Endothelial cell of umbilical vein (primary cell): ENCODE measurements around the gene COMP. TPM values are rescaled to one million over a fixed set of nuclear protein-coding genes. Genes with fewer than 3 reads are reported as not detected.

Experiments
- BruUV-seq: library from RNA; stranded (reverse); fragments of 400-500 nt; replicated peaks from 2 replicates; lab custom pipeline; 2021; lab: Mats Ljungman, UMichigan
- CTCF ChIA-PET: fragments of 300-600, 350-600 bp; sonication (Branson Sonifier 250); formaldehyde crosslinking; loops from one replicate; lab custom pipeline; 2021; ENCODE audit warnings: antibody characterized with exemption, inconsistent platforms; lab: Charles Lee
- POLR2A ChIA-PET: fragments of 300-600, 350-600 bp; sonication (Branson Sonifier 250); formaldehyde crosslinking; loops from one replicate; lab custom pipeline; 2021; ENCODE audit warnings: antibody characterized with exemption, inconsistent platforms; lab: Charles Lee
- DNase-seq: peaks from one replicate; pipeline ENCODE4 v3.0.0-alpha.2; 2011; ENCODE audit warnings: low read depth, low spot score
- FAIRE-seq: peaks from 2 replicates; lab custom pipeline; 2011; peaks lifted over from hg19 to GRCh38; lab: Jason Lieb, UNC
- H2AFZ ChIP-seq: 2 replicates; pipeline ENCODE4 v1.6.0; 2012; ENCODE audit warnings: low read depth, low read length, control low read depth, inconsistent platforms
- H3K27ac ChIP-seq: 2 replicates; pipeline ENCODE4 v1.5.1; 2011; ENCODE audit warnings: low read depth, mild to moderate bottlenecking, control low read depth, low read length, moderate library complexity; ENCODE audit not compliant: insufficient read depth
- H3K27me3 ChIP-seq, 2 experiments: 2 replicates each; pipeline versions ENCODE4 v1.6.0 to v1.6.1; 2011; ENCODE audit warnings: low read length in 2 of 2, mixed read lengths in 1 of 2; ENCODE audit not compliant: control insufficient read depth in 2 of 2, insufficient read depth in 2 of 2
- H3K36me3 ChIP-seq, 2 experiments: 2 replicates in 1 of 2; 3 replicates in 1 of 2; pipeline ENCODE4 v1.5.1; 2011; ENCODE audit warnings: low read length in 2 of 2, mild to moderate bottlenecking in 1 of 2, moderate library complexity in 1 of 2; ENCODE audit not compliant: control insufficient read depth in 2 of 2, insufficient read depth in 2 of 2; ENCODE audit errors: extremely low read depth in 1 of 2
- H3K4me1 ChIP-seq: 3 replicates; pipeline ENCODE4 v1.5.1; 2011; ENCODE audit warnings: mild to moderate bottlenecking, low read length; ENCODE audit not compliant: control insufficient read depth, insufficient read depth; ENCODE audit errors: extremely low read depth
- H3K4me2 ChIP-seq: 2 replicates; pipeline ENCODE4 v1.6.1; 2011; ENCODE audit warnings: low read length, control low read depth, mixed read lengths; ENCODE audit not compliant: insufficient read depth
- H3K4me3 ChIP-seq, 3 experiments: fragments of 200-600 bp in 1 of 3; sonication (generic), shearing (Covaris generic) in 1 of 3; replicated peaks in 1 of 3; 2 replicates each; pipeline ENCODE4 v1.5.1; 2011 to 2016; ENCODE audit warnings: control low read depth in 3 of 3, low read length in 3 of 3, mild to moderate bottlenecking in 2 of 3, inconsistent platforms in 1 of 3, low read depth in 1 of 3, moderate library complexity in 1 of 3; ENCODE audit not compliant: insufficient read depth in 1 of 3
- H3K79me2 ChIP-seq: 2 replicates; pipeline ENCODE4 v1.6.0; 2012; ENCODE audit warnings: low read length, inconsistent platforms; ENCODE audit not compliant: control insufficient read depth, insufficient read depth
- H3K9ac ChIP-seq: replicated peaks from 2 replicates; pipeline ENCODE3; 2011; ENCODE audit warnings: low read length, control low read depth; ENCODE audit not compliant: insufficient read depth; ENCODE audit errors: extremely low read depth
- H3K9me1 ChIP-seq: replicated peaks from 3 replicates; pipeline ENCODE4 v1.6.0; 2011; ENCODE audit warnings: mild to moderate bottlenecking, low read length; ENCODE audit not compliant: control insufficient read depth, insufficient read depth; ENCODE audit errors: extremely low read depth
- H3K9me3 ChIP-seq: replicated peaks from 2 replicates; pipeline ENCODE4 v1.5.1; 2012; ENCODE audit warnings: low read length, inconsistent platforms; ENCODE audit not compliant: control insufficient read depth, insufficient read depth
- H4K20me1 ChIP-seq: replicated peaks from 2 replicates; pipeline ENCODE3; 2011; ENCODE audit warnings: mild to moderate bottlenecking, low read length; ENCODE audit not compliant: control insufficient read depth, insufficient read depth; ENCODE audit errors: extremely low read depth
- CTCF ChIP-seq, 2 donors: IDR thresholded peaks; 1 replicate in 1 of 2; 2 replicates in 1 of 2; pipeline ENCODE4 v1.5.1; 2011; ENCODE audit warnings: low read length in 2 of 2, mild to moderate bottlenecking in 2 of 2, moderate library complexity in 2 of 2, control low read depth in 1 of 2, inconsistent platforms in 1 of 2, low read depth in 1 of 2; ENCODE audit not compliant: insufficient read depth in 1 of 2; ENCODE audit errors: extremely low read depth in 1 of 2
- EZH2 ChIP-seq: IDR thresholded peaks from 2 replicates; pipeline ENCODE4 v1.6.1; 2012; ENCODE audit warnings: borderline replicate concordance, low read depth, mild to moderate bottlenecking, moderate library complexity, low read length, inconsistent platforms; ENCODE audit not compliant: severe bottlenecking
- FOS ChIP-seq: IDR thresholded peaks from 2 replicates; pipeline ENCODE4 v1.6.1; 2011; ENCODE audit warnings: mild to moderate bottlenecking, low read length, moderate library complexity, borderline replicate concordance; ENCODE audit not compliant: insufficient read depth
- JUN ChIP-seq: IDR thresholded peaks from 2 replicates; pipeline ENCODE4 v1.6.1; 2011; ENCODE audit warnings: borderline replicate concordance, low read depth; ENCODE audit not compliant: insufficient read length, insufficient read depth
- MYC ChIP-seq: IDR thresholded peaks from one replicate; pipeline ENCODE4 v1.6.1; 2011; ENCODE audit warnings: mild to moderate bottlenecking, low read depth, low read length
- POLR2A ChIP-seq: IDR thresholded peaks from 2 replicates; pipeline ENCODE4 v1.6.1; 2012; ENCODE audit warnings: low read depth, mild to moderate bottlenecking, control low read depth, low read length
- POLR2AphosphoS5 ChIP-seq: IDR thresholded peaks from 2 replicates; pipeline ENCODE4 v1.6.1; 2012; ENCODE audit warnings: low read depth, mild to moderate bottlenecking, control low read depth, low read length, moderate library complexity; ENCODE audit not compliant: insufficient read depth
- dilution Hi-C: fragments of 300-500 bp; cut with MboI; formaldehyde crosslinking; loops from one replicate; pipeline ENCODE4 v1.15.0; 2019; ENCODE audit warnings: low sequenced_read_pairs; ENCODE audit not compliant: extremely low pct_ligation_motif_present
- intact Hi-C: fragments of 100-400 bp; cut with micrococcal nuclease; formaldehyde crosslinking; loops from one replicate; pipeline ENCODE4 v1.10.0; 2022
- polyA plus RNA-seq, 4 experiments: library from polyadenylated mRNA; depleted of rRNA in 3 of 4; stranded (reverse) in 3 of 4; unstranded in 1 of 4; fragments of >200 nt; gene quantifications; 2 replicates each; pipeline versions ENCODE4 v1.2.1 to v1.2.3, GENCODE V29; 2011 to 2012; ENCODE audit warnings: missing spikeins in 1 of 4
- total RNA-seq: library from RNA; stranded (reverse); gene quantifications from 2 replicates; pipeline ENCODE4 v1.2.3, GENCODE V29; 2021
- TF ChIP-seq, protein P1 (sequence below): IDR thresholded peaks from 2 replicates; pipeline ENCODE4 v1.6.1; 2011; ENCODE audit not compliant: insufficient read depth, insufficient read length

COMP gene
- total and polyA plus RNA-seq, 2 donors (not counting 3 experiments of a cell fraction or from before 2014, with no cell fraction given), result not detected

DNA sequence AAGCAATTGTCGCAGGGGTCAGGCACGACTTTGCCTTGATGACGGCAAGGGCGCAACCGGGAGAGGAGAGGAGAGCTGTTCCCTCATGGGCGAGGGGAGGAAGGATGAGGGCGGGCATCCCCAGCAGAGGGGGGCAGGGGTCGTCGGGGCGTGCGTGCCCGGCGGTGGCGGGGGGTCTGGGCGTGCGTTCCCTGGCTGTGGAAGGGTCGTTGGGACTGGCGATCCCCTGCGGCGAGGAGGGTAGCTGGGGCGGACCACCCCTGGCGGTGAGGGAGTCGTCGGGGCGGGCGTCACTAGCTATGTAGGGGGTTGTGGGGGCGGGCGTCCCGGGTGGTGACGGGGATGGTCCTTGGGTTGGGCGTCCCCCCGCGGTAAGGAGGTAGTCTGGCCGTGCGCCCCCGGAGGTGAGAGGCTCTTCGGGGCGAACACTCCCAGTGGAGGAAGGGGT lies 1.7 kb downstream of the COMP start:
- TF ChIP-seq POLR2A, result no peak
- TF ChIP-seq FOS, result no peak
- TF ChIP-seq POLR2AphosphoS5, result no peak
- no peak for TF ChIP-seq EZH2
- no peak for TF ChIP-seq MYC
- FAIRE-seq (no peak), DNase-seq (no peak)
- Histone ChIP-seq H3K9me3 (no peaks in the 10 kb centered on the region), H4K20me1 (no peaks in the 10 kb centered on the region), H3K27ac (no peak overlapping the region), H3K9ac (no peak overlapping the region), H3K4me2 (no peak overlapping the region), H3K79me2 (no peaks in the 10 kb centered on the region), H3K9me1 (no peaks in the 10 kb centered on the region), H3K4me1 (no peaks in the 10 kb centered on the region), H3K27me3 (peaks cover 50 to 51% of the 10 kb centered on the region in 2 experiments), H2AFZ (no peak overlapping the region), H3K36me3 (no peaks in the 10 kb centered on the region), H3K4me3 (no peak overlapping the region)
- no TSS peak for BruUV-seq
- intact Hi-C loops, result loop anchor here (5.0 kb wide), 1 partner anchor 58 kb away; no protein-coding TSS in a partner anchor
- CTCF ChIA-PET, result no interaction called here
- POLR2A ChIA-PET, result no interaction called here
- dilution Hi-C loops, result no loop called here

DNA sequence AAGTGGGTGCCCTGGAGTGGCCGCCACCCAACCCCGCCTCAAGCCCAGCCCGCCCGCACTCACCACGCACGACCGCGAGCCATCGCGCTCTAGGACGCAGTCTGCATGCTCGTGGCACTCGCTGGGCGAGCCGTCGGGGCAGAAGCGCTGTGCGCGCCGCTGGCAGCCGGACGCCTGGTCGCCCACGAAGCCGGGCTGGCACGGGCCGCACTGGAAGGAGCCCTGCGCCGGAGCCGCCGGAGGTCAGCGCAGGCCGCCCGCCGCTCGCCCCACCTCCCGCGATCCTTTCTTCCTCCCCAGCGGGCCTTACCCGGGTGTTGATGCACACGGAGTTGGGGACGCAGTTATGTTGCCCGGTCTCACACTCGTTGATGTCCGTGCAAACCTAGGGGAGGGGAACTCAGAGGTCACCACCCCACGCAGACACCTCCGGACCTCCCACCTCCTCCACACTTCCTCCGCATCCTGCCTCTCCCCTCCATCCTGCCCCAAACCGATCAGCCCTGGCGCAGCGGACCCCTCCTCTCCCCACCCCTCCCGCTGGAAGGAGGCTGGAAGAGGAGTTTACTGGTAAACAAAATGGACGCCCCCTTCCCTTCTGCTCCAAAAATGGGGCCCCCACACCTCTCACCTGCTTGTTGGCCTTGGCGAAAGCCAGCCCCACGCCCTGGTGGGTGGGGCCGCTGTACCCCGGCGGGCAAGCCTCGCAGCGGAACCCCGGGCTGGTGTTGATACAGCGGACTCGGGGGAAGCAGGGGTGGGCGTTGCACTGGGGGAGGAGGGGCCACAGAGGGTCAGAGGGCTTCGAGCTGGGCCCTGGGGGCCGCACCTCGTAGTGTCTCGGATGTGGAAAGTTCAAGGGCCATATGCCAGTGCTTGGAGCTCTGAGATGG lies 2.3 kb downstream of the COMP start:
- dilution Hi-C loops, result no loop called here
- DNase-seq (no peak), FAIRE-seq (no peak)
- peaks cover 50 to 51% of the 10 kb centered on the region in 2 experiments for H3K27me3 ChIP-seq
- no peak for TF ChIP-seq JUN
- TF ChIP-seq, protein P1, sequence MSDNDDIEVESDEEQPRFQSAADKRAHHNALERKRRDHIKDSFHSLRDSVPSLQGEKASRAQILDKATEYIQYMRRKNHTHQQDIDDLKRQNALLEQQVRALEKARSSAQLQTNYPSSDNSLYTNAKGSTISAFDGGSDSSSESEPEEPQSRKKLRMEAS, result no peak
- no peak for TF ChIP-seq CTCF (IDR thresholded peaks at IDR 0.05; ENCODE audit: extremely low read depth in 1 of 2, insufficient read depth in 1 of 2, low read depth in 1 of 2, low read length in 2 of 2)
- no peak for TF ChIP-seq FOS
- TF ChIP-seq EZH2, result peak; percentile 92
- no peak for TF ChIP-seq POLR2AphosphoS5
- H4K20me1 ChIP-seq, result no peaks in the 10 kb centered on the region
- CTCF ChIA-PET, result no interaction called here
- no peaks in the 10 kb centered on the region for H3K79me2 ChIP-seq
- POLR2A ChIA-PET, result no interaction called here
- intact Hi-C loops, result loop anchor here (5.0 kb wide), 1 partner anchor 59 kb away; no protein-coding TSS in a partner anchor
- no peaks in the 10 kb centered on the region for H3K9me1 ChIP-seq
- H3K9ac ChIP-seq, result no peak overlapping the region
- no peak overlapping the region for H3K27ac ChIP-seq
- no TSS peak for BruUV-seq
- H3K36me3 ChIP-seq, result no peaks in the 10 kb centered on the region
- H2AFZ ChIP-seq, result no peak overlapping the region
- H3K4me2 ChIP-seq, result no peak overlapping the region
- no peak overlapping the region for H3K4me3 ChIP-seq
- H3K4me1 ChIP-seq, result no peaks in the 10 kb centered on the region
- H3K9me3 ChIP-seq, result no peaks in the 10 kb centered on the region
